Ascending aorta (tissue), 2 donors: Measurements from ENCODE around the gene SYTL3. TPM values are rescaled to one million over a fixed set of nuclear protein-coding genes. Genes with fewer than 3 reads are reported as not detected.

Experiments used
- DNase-seq, 2 donors: peaks; one replicate each; pipeline ENCODE4 v3.0.0-alpha.2; 2019; ENCODE audit warnings: low spot score in 2 of 2
- H3K27ac ChIP-seq, 2 donors: fragments of 200-600 bp; sonication (generic); one replicate each; pipeline ENCODE4 v1.5.1; 2016 to 2017; ENCODE audit warnings: mild to moderate bottlenecking in 1 of 2
- H3K27me3 ChIP-seq: fragments of 200-600 bp; sonication (generic); one replicate; pipeline ENCODE4 v1.5.1; 2017
- H3K36me3 ChIP-seq, 2 donors: fragments of 200-600 bp; sonication (generic); one replicate each; pipeline ENCODE4 v1.5.1; 2016
- H3K4me1 ChIP-seq, 2 donors: fragments of 200-600 bp; sonication (generic); one replicate each; pipeline ENCODE4 v1.5.1; 2016 to 2017; ENCODE audit warnings: mild to moderate bottlenecking in 1 of 2
- H3K4me3 ChIP-seq, 2 donors: fragments of 200-600 bp; sonication (generic); one replicate each; pipeline ENCODE4 v1.5.1; 2016 to 2017; ENCODE audit warnings: mild to moderate bottlenecking in 1 of 2
- H3K9me3 ChIP-seq, 2 donors: fragments of 200-600 bp; sonication (generic); one replicate each; pipeline ENCODE4 v1.5.1; 2016
- CTCF ChIP-seq, 3 experiments: fragments of 200-600 bp in 2 of 3; fragments of 450-650 bp in 1 of 3; sonication (generic) in 2 of 3; IDR thresholded peaks; one replicate each; pipeline ENCODE4 v1.5.1; 2016 to 2019; ENCODE audit warnings: antibody characterized with exemption in 3 of 3, mild to moderate bottlenecking in 1 of 3, moderate library complexity in 1 of 3
- intact Hi-C: fragments of 100-400 bp; cut with DNase I; formaldehyde crosslinking; loops from one replicate; pipeline ENCODE4 v1.15.1; 2023
- total RNA-seq: library from RNA; depleted of rRNA; stranded (reverse); fragments of >200 nt; gene quantifications from one replicate; pipeline ENCODE4 v1.1.0, GENCODE V29; 2016

Gene SYTL3
- total RNA-seq, 1 donor from 2014 or later = 4.7 TPM

GRCh38 chr6:158756977-158757752 lies 107.3 kb downstream of the SYTL3 start:
- H3K27me3 ChIP-seq = no peaks in the 10 kb centered on the region
- H3K36me3 ChIP-seq = no peaks in the 10 kb centered on the region
- no peak overlapping the region for H3K27ac ChIP-seq
- no peak overlapping the region for H3K4me3 ChIP-seq
- intact Hi-C loops = no loop called here
- TF ChIP-seq CTCF (IDR thresholded peaks at IDR 0.05) = no peak
- DNase-seq = no peak
- no peaks in the 10 kb centered on the region for H3K9me3 ChIP-seq
- H3K4me1 ChIP-seq = no peaks in the 10 kb centered on the region

GRCh38 chr6:158757753-158758090 lies 107.9 kb downstream of the SYTL3 start:
- Histone ChIP-seq H3K27ac (no peak overlapping the region), H3K4me1 (no peaks in the 10 kb centered on the region), H3K27me3 (no peaks in the 10 kb centered on the region), H3K4me3 (no peak overlapping the region), H3K36me3 (no peaks in the 10 kb centered on the region), H3K9me3 (no peaks in the 10 kb centered on the region)
- intact Hi-C loops = no loop called here
- DNase-seq = no peak
- TF ChIP-seq CTCF (IDR thresholded peaks at IDR 0.05) = no peak

GRCh38 chr6:158758451-158758860 lies 108.6 kb downstream of the SYTL3 start:
- no peaks in the 10 kb centered on the region for H3K4me1 ChIP-seq
- H3K27ac ChIP-seq = no peak overlapping the region
- no peak overlapping the region for H3K4me3 ChIP-seq
- no peaks in the 10 kb centered on the region for H3K9me3 ChIP-seq
- no peak for DNase-seq
- no peak for TF ChIP-seq CTCF (IDR thresholded peaks at IDR 0.05)
- H3K36me3 ChIP-seq = no peaks in the 10 kb centered on the region
- no peaks in the 10 kb centered on the region for H3K27me3 ChIP-seq
- intact Hi-C loops = no loop called here

GRCh38 chr6:158758941-158759479 lies 109.2 kb downstream of the SYTL3 start:
- no peak overlapping the region for H3K4me3 ChIP-seq
- intact Hi-C loops = no loop called here
- DNase-seq = no peak
- H3K9me3 ChIP-seq = no peaks in the 10 kb centered on the region
- H3K4me1 ChIP-seq = peaks cover 0 to 4% of the 10 kb centered on the region in 2 donors
- H3K36me3 ChIP-seq = no peaks in the 10 kb centered on the region
- no peak overlapping the region for H3K27ac ChIP-seq
- TF ChIP-seq CTCF (IDR thresholded peaks at IDR 0.05) = no peak
- no peaks in the 10 kb centered on the region for H3K27me3 ChIP-seq

- DNase-seq = no peak
- intact Hi-C loops = loop anchor here (5.0 kb wide), 1 partner anchor 53 kb away; no protein-coding TSS in a partner anchor
- H3K4me1 ChIP-seq = peaks cover 0 to 5% of the 10 kb centered on the region in 2 donors
- TF ChIP-seq CTCF (IDR thresholded peaks at IDR 0.05) = no peak
- H3K9me3 ChIP-seq = no peaks in the 10 kb centered on the region
- peaks cover 0 to 1% of the 10 kb centered on the region in 2 donors for H3K36me3 ChIP-seq
- H3K27ac ChIP-seq = no peak overlapping the region
- no peak overlapping the region for H3K4me3 ChIP-seq
- no peaks in the 10 kb centered on the region for H3K27me3 ChIP-seq
Observed at GRCh38 chr6:158759966-158760617, 110.2 kb downstream of the SYTL3 start.
